Measurements from ENCODE around the gene ZNF726. TPM values are rescaled to one million over a fixed set of nuclear protein-coding genes. Genes with fewer than 3 reads are reported as not detected.

Gene ZNF726
- total and polyA plus RNA-seq, 2 donors (not counting 1 experiment from before 2014, with no cell fraction given) = 3.9 to 5.6 TPM

DNA sequence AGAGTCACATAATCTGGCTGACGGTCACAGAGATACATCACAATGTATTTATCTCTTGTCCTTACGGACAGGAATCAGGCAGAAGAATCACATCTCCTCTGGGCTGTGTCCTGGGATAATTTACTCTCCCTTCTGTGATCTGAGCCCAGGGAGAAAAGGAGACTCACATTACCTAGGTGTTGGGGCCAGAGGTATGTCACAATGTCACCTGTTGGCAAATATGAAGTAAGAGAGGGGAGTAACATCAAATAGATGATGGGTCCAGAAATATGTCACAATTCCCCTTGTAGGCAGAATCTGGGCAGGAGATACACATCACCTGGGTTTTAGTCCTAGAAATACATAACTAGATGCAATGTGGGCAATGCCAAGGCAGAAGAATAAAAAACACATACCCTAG is 67.2 kb downstream of the ZNF726 start:
- Mint-ChIP-seq H3K27me3 (no peaks in the 10 kb centered on the region), H3K4me1 (no peaks in the 10 kb centered on the region), H3K27ac (no peak overlapping the region), H3K4me3 (no peak overlapping the region), H3K9me3 (ENCODE audit: insufficient read depth) (peaks cover 2% of the 10 kb centered on the region)
- CTCF ChIA-PET = no interaction called here
- ATAC-seq (ENCODE audit: low read depth) (no peak), DNase-seq (no peak)
- H2AFZ ChIP-seq (ENCODE audit: insufficient read depth, low read depth, low read length, poor library complexity, severe bottlenecking) = no peak overlapping the region
- no peaks in the 10 kb centered on the region for H3K36me3 ChIP-seq (replicated peaks in 1 of 2; ENCODE audit: control extremely low read depth in 1 of 2, control insufficient read depth in 1 of 2, extremely low read depth in 1 of 2, insufficient read depth in 2 of 2, low read length in 1 of 2)
- no peaks in the 10 kb centered on the region for H4K20me1 ChIP-seq (ENCODE audit: control insufficient read depth, insufficient read depth, low read length, poor library complexity, severe bottlenecking)
- no peaks in the 10 kb centered on the region for H3K9me3 ChIP-seq (ENCODE audit: control extremely low read depth in 1 of 3, control insufficient read depth in 2 of 3, insufficient read depth in 1 of 3, low read length in 2 of 3)
- TF ChIP-seq CTCF (IDR thresholded peaks at IDR 0.05) = no peak
- TF ChIP-seq EZH2 (IDR thresholded peaks at IDR 0.05; ENCODE audit: borderline replicate concordance, insufficient read depth, low read depth, low read length, poor library complexity, severe bottlenecking) = no peak
- no peak overlapping the region for H3K4me3 ChIP-seq (ENCODE audit: control extremely low read depth in 1 of 5, extremely low read depth in 1 of 5, insufficient read depth in 1 of 5, low read depth in 2 of 5, low read length in 4 of 5)
- no peak overlapping the region for H3K4me2 ChIP-seq (replicated peaks; ENCODE audit: low read depth, low read length, poor library complexity, severe bottlenecking)
- no peaks in the 10 kb centered on the region for H3K27me3 ChIP-seq (replicated peaks in 1 of 4; ENCODE audit: control extremely low read depth in 1 of 4, control insufficient read depth in 3 of 4, insufficient read depth in 4 of 4, low read length in 3 of 4)
- intact Hi-C loops (cut with micrococcal nuclease) = no loop called here
- no peak overlapping the region for H3K9ac ChIP-seq (ENCODE audit: low read length)
- H3K4me1 ChIP-seq (ENCODE audit: control insufficient read depth in 2 of 2, insufficient read depth in 2 of 2, low read length in 2 of 2) = no peaks in the 10 kb centered on the region
- no peaks in the 10 kb centered on the region for H3K79me2 ChIP-seq (ENCODE audit: control insufficient read depth, insufficient read depth, low read length)
- POLR2A ChIA-PET = no interaction called here
- WGBS (ENCODE audit: insufficient coverage) = no CpG with 5 or more reads among the region's 2 CpGs
- H3K27ac ChIP-seq (ENCODE audit: low read length in 2 of 2) = no peak overlapping the region

- ATAC-seq (ENCODE audit: low read depth) (no peak), DNase-seq (no peak)
- no peak overlapping the region for H3K4me2 ChIP-seq (replicated peaks; ENCODE audit: low read depth, low read length, poor library complexity, severe bottlenecking)
- 40% methylated on average over 1 of the region's 1 CpG for WGBS (ENCODE audit: insufficient coverage)
- H3K36me3 ChIP-seq (replicated peaks in 1 of 2; ENCODE audit: control extremely low read depth in 1 of 2, control insufficient read depth in 1 of 2, extremely low read depth in 1 of 2, insufficient read depth in 2 of 2, low read length in 1 of 2) = no peaks in the 10 kb centered on the region
- no peaks in the 10 kb centered on the region for H3K79me2 ChIP-seq (ENCODE audit: control insufficient read depth, insufficient read depth, low read length)
- ChIA-PET POLR2A (no interaction called here), CTCF (no interaction called here)
- Mint-ChIP-seq H3K4me3 (no peak overlapping the region), H3K9me3 (ENCODE audit: insufficient read depth) (peaks cover 2% of the 10 kb centered on the region), H3K4me1 (no peaks in the 10 kb centered on the region), H3K27me3 (no peaks in the 10 kb centered on the region), H3K27ac (no peak overlapping the region)
- H3K27ac ChIP-seq (ENCODE audit: low read length in 2 of 2) = no peak overlapping the region
- no peaks in the 10 kb centered on the region for H3K4me1 ChIP-seq (ENCODE audit: control insufficient read depth in 2 of 2, insufficient read depth in 2 of 2, low read length in 2 of 2)
- H3K27me3 ChIP-seq (replicated peaks in 1 of 4; ENCODE audit: control extremely low read depth in 1 of 4, control insufficient read depth in 3 of 4, insufficient read depth in 4 of 4, low read length in 3 of 4) = no peaks in the 10 kb centered on the region
- TF ChIP-seq EZH2 (IDR thresholded peaks at IDR 0.05; ENCODE audit: borderline replicate concordance, insufficient read depth, low read depth, low read length, poor library complexity, severe bottlenecking) (no peak), CTCF (IDR thresholded peaks at IDR 0.05) (no peak)
- no peaks in the 10 kb centered on the region for H4K20me1 ChIP-seq (ENCODE audit: control insufficient read depth, insufficient read depth, low read length, poor library complexity, severe bottlenecking)
- H3K9me3 ChIP-seq (ENCODE audit: control extremely low read depth in 1 of 3, control insufficient read depth in 2 of 3, insufficient read depth in 1 of 3, low read length in 2 of 3) = no peaks in the 10 kb centered on the region
- H2AFZ ChIP-seq (ENCODE audit: insufficient read depth, low read depth, low read length, poor library complexity, severe bottlenecking) = no peak overlapping the region
- intact Hi-C loops (cut with micrococcal nuclease) = no loop called here
- no peak overlapping the region for H3K9ac ChIP-seq (ENCODE audit: low read length)
- no peak overlapping the region for H3K4me3 ChIP-seq (ENCODE audit: control extremely low read depth in 1 of 5, extremely low read depth in 1 of 5, insufficient read depth in 1 of 5, low read depth in 2 of 5, low read length in 4 of 5)
These were observed 68.7 kb downstream of the ZNF726 start for GRCh38 chr19:23983406-23983805.

Other genes with a start within 250 kb of the ZNF726 start
- gene ZNF675, start 227.7 kb upstream of the ZNF726 start, total RNA-seq = 46.1 and 46.7 TPM in 2 replicates
- gene ZNF675, start 227.7 kb upstream of the ZNF726 start, polyA plus RNA-seq = 15.9 and 16.8 TPM in 2 replicates
- gene ZNF681, start 156.0 kb upstream of the ZNF726 start, total RNA-seq = 6.2 and 8.5 TPM in 2 replicates
- gene ZNF681, start 156.0 kb upstream of the ZNF726 start, polyA plus RNA-seq = 0.91 and 1.1 TPM in 2 replicates
- 25.2 and 28.8 TPM in 2 replicates for gene ZNF254, start 172.3 kb downstream of the ZNF726 start, total RNA-seq
- 4.2 and 7.2 TPM in 2 replicates for gene ZNF254, start 172.3 kb downstream of the ZNF726 start, polyA plus RNA-seq